Activated B cell treated with CpG ODN at 0.5 μM for 24 hours (primary cell): ENCODE data around the gene CMAS. TPM values are rescaled to one million over a fixed set of nuclear protein-coding genes. Genes with fewer than 3 reads are reported as not detected.

Experiments used
- ATAC-seq: fragments of 200-7000 bp; cut with Tn5 transposase; one replicate; pipeline ENCODE4 v1.10.0; 2021; ENCODE audit warnings: low read depth, mild to moderate bottlenecking, moderate library complexity
- CTCF ChIA-PET: fragments of 350-600 bp; sonication (Branson Sonifier 250); formaldehyde crosslinking; loops from one replicate; lab custom pipeline; 2021; ENCODE audit warnings: antibody characterized with exemption; lab: Charles Lee
- POLR2A ChIA-PET: fragments of 350-600 bp; sonication (Branson Sonifier 250); formaldehyde crosslinking; loops from one replicate; lab custom pipeline; 2021; ENCODE audit warnings: antibody characterized with exemption; lab: Charles Lee
- DNase-seq: peaks from one replicate; pipeline ENCODE4 v3.0.0; 2022
- H3K27ac Mint-ChIP-seq: one replicate; pipeline ENCODE4 v1.8.0; 2020; ENCODE audit warnings: mixed read lengths
- H3K27me3 Mint-ChIP-seq: one replicate; pipeline ENCODE4 v1.8.0; 2021; ENCODE audit warnings: mixed read lengths
- H3K36me3 Mint-ChIP-seq: one replicate; pipeline ENCODE4 v1.8.0; 2021; ENCODE audit warnings: low read depth, mixed read lengths
- H3K4me1 Mint-ChIP-seq: one replicate; pipeline ENCODE4 v1.8.0; 2021; ENCODE audit warnings: mixed read lengths
- H3K4me3 Mint-ChIP-seq: one replicate; pipeline ENCODE4 v1.8.0; 2020; ENCODE audit warnings: mild to moderate bottlenecking, mixed read lengths
- H3K9me3 Mint-ChIP-seq: one replicate; pipeline ENCODE4 v1.8.0; 2020; ENCODE audit warnings: mixed read lengths
- CTCF ChIP-seq: fragments of 200-600 bp; IDR thresholded peaks from one replicate; pipeline ENCODE4 v1.8.0; 2022; ENCODE audit warnings: antibody characterized with exemption, mild to moderate bottlenecking
- intact Hi-C: fragments of 100-400 bp; cut with micrococcal nuclease; formaldehyde crosslinking; loops from one replicate; pipeline ENCODE4 v1.15.1; 2024
- total RNA-seq: library from RNA; stranded (reverse); gene quantifications from 2 replicates; pipeline ENCODE4 v1.2.3, GENCODE V29; 2022

CMAS gene
- total RNA-seq, 1 donor from 2014 or later = 15.8 TPM

DNA sequence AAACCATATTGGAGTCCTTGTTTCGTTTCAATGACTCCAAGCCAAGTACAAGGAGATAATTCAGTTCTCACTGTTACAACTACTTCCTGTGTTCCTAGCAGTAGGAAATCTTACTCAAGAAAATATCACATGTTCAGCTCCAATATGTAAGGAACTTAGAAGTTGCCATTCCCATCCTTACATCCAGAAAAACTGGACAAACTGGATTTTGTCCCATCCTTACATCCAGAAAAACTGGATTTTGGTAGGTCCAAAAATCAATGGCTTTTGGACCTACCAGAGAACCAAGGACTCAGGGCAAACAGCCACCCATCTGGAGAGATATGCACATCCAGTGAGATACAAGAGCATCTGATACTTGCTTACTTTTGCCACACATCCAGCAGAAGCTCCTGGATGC lies 23.8 kb downstream of the CMAS start:
- DNase-seq (no peak), ATAC-seq (no peak)
- no peak for TF ChIP-seq CTCF
- intact Hi-C loops = no loop called here
- H3K9me3 Mint-ChIP-seq = peaks cover 4% of the 10 kb centered on the region
- no peak overlapping the region for H3K4me3 Mint-ChIP-seq
- no peaks in the 10 kb centered on the region for H3K27me3 Mint-ChIP-seq
- no peak overlapping the region for H3K27ac Mint-ChIP-seq
- H3K36me3 Mint-ChIP-seq = peaks cover 22% of the 10 kb centered on the region
- POLR2A ChIA-PET = no interaction called here
- H3K4me1 Mint-ChIP-seq = no peaks in the 10 kb centered on the region
- CTCF ChIA-PET = no interaction called here

GRCh38 chr12:22082190-22082701 lies 36.2 kb downstream of the CMAS start:
- ChIA-PET CTCF (interaction anchor here (0.8 to 2.5 kb wide), 4 partner anchors 19 to 376 kb away, joined by 3 to 16 read pairs (median 5); no protein-coding TSS in a partner anchor), POLR2A (no interaction called here)
- no peak for TF ChIP-seq CTCF
- no peaks in the 10 kb centered on the region for H3K36me3 Mint-ChIP-seq
- intact Hi-C loops = no loop called here
- H3K27ac Mint-ChIP-seq = no peak overlapping the region
- no peaks in the 10 kb centered on the region for H3K9me3 Mint-ChIP-seq
- ATAC-seq (no peak), DNase-seq (no peak)
- H3K4me3 Mint-ChIP-seq = no peak overlapping the region
- no peaks in the 10 kb centered on the region for H3K27me3 Mint-ChIP-seq
- no peaks in the 10 kb centered on the region for H3K4me1 Mint-ChIP-seq

- Mint-ChIP-seq H3K4me1 (no peaks in the 10 kb centered on the region), H3K4me3 (no peak overlapping the region), H3K36me3 (no peaks in the 10 kb centered on the region), H3K27me3 (no peaks in the 10 kb centered on the region), H3K27ac (no peak overlapping the region), H3K9me3 (no peaks in the 10 kb centered on the region)
- no peak for DNase-seq
- ChIA-PET CTCF (interaction anchor here (0.7 to 2.5 kb wide), 7 partner anchors 18 to 379 kb away, joined by 3 to 16 read pairs (median 5); no protein-coding TSS in a partner anchor), POLR2A (no interaction called here)
- ATAC-seq = peak; percentile 37
- intact Hi-C loops = loop anchor here (1.0 kb wide), 3 partner anchors 252 to 377 kb away; no protein-coding TSS in a partner anchor
- TF ChIP-seq CTCF = no peak
Measured at GRCh38 chr12:22083167-22083566, 37.1 kb downstream of the CMAS start.

DNA sequence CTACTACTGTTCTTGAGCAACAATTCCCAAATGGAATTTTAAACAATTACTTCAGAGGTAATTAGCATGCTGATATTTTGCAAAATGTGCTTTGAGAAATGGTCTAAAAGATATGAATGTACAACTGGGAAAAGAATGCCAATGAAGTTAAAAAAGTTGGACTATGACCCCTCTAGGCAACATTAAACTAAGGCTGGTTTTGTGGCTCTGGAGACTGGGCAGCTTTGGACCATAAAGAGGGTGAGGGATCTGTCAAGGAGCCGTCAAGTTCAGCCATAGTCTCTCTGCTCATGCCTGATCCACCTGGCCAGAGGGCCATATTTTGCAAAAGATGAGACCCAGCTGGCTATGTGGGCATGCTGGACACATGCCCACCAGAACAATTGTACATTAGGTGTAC lies 38.8 kb downstream of the CMAS start:
- intact Hi-C loops = no loop called here
- Mint-ChIP-seq H3K27ac (no peak overlapping the region), H3K27me3 (no peaks in the 10 kb centered on the region), H3K4me3 (no peak overlapping the region), H3K4me1 (no peaks in the 10 kb centered on the region), H3K36me3 (no peaks in the 10 kb centered on the region), H3K9me3 (peaks cover under 1% of the 10 kb centered on the region)
- ChIA-PET CTCF (no interaction called here), POLR2A (no interaction called here)
- DNase-seq (no peak), ATAC-seq (no peak)
- TF ChIP-seq CTCF = no peak

DNA sequence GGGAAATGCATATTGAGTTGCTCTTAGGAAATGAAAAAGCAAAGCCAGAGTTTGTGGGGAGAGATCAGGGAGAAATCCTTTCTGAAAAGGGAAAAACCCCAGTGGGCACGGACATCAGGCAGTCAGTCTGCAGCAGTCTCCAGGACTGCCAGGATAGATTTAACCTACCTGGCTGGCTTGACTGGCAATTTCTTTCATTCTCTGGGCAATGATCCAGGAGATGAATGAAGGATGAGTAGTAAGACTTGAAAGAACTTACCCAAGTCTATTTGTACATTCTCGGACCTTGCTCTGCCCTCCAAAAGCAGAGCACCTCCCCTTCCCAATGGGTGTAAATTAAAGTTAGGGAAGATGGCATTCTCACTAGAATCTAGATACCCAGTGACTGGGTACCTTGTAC lies 42.9 kb downstream of the CMAS start:
- H3K9me3 Mint-ChIP-seq = peaks cover 3% of the 10 kb centered on the region
- no peak overlapping the region for H3K27ac Mint-ChIP-seq

More for the DNA sequence above, 42.9 kb downstream of the CMAS start:
- TF ChIP-seq CTCF = no peak
- Mint-ChIP-seq H3K36me3 (no peaks in the 10 kb centered on the region), H3K4me3 (no peak overlapping the region), H3K27me3 (no peaks in the 10 kb centered on the region), H3K4me1 (no peaks in the 10 kb centered on the region)
- DNase-seq = no peak
- CTCF ChIA-PET = no interaction called here
- intact Hi-C loops = no loop called here
- ATAC-seq = no peak
- POLR2A ChIA-PET = no interaction called here
